Mesenchymal stem cell (in vitro differentiated cells and primary cell): ENCODE measurements around the gene BCORL1.

Source experiments
- DNase-seq: peaks from one replicate; pipeline ENCODE4 v3.0.0-alpha.2; 2013
- H2AFZ ChIP-seq: one replicate; pipeline ENCODE4 v1.6.1; 2013; ENCODE audit warnings: low read depth, mild to moderate bottlenecking, control low read depth, inconsistent platforms, low read length, moderate library complexity
- H2AK5ac ChIP-seq: 2 replicates; pipeline ENCODE4 v1.6.1; 2013; ENCODE audit warnings: low read length, moderate library complexity, mild to moderate bottlenecking, inconsistent platforms; ENCODE audit not compliant: severe bottlenecking
- H2BK120ac ChIP-seq: one replicate; pipeline ENCODE4 v1.6.1; 2013; ENCODE audit warnings: low read depth, mild to moderate bottlenecking, inconsistent platforms, low read length, moderate library complexity
- H2BK12ac ChIP-seq, 2 experiments: one replicate each; pipeline ENCODE4 v1.6.1; 2013; ENCODE audit warnings: inconsistent platforms in 2 of 2, low read length in 2 of 2, mild to moderate bottlenecking in 2 of 2, moderate library complexity in 2 of 2, control low read depth in 1 of 2
- H2BK15ac ChIP-seq: one replicate; pipeline ENCODE4 v1.6.1; 2013; ENCODE audit warnings: mild to moderate bottlenecking, low read depth, inconsistent platforms; ENCODE audit not compliant: poor library complexity, severe bottlenecking
- H2BK5ac ChIP-seq: 2 replicates; pipeline ENCODE4 v1.6.1; 2013; ENCODE audit warnings: low read depth, mild to moderate bottlenecking, low read length, control low read depth, inconsistent platforms; ENCODE audit not compliant: poor library complexity, severe bottlenecking
- H3K14ac ChIP-seq, 2 experiments: one replicate each; pipeline ENCODE4 v1.6.1; 2013; ENCODE audit warnings: inconsistent platforms in 2 of 2, low read length in 2 of 2, control low read depth in 1 of 2, mild to moderate bottlenecking in 1 of 2, moderate library complexity in 1 of 2
- H3K18ac ChIP-seq, 2 experiments: one replicate each; pipeline ENCODE4 v1.6.1; 2013; ENCODE audit warnings: inconsistent platforms in 2 of 2, low read length in 2 of 2, control low read depth in 1 of 2, low read depth in 1 of 2, mild to moderate bottlenecking in 1 of 2
- H3K23ac ChIP-seq, 2 experiments: one replicate each; pipeline ENCODE4 v1.6.1; 2013; ENCODE audit warnings: inconsistent platforms in 2 of 2, low read length in 2 of 2, mild to moderate bottlenecking in 2 of 2, moderate library complexity in 2 of 2, control low read depth in 1 of 2
- H3K27ac ChIP-seq: 2 replicates; pipeline ENCODE4 v1.5.1; 2013; ENCODE audit warnings: mild to moderate bottlenecking, moderate library complexity, low read length, control low read depth, inconsistent platforms; ENCODE audit not compliant: poor library complexity, severe bottlenecking
- H3K27me3 ChIP-seq, 2 experiments: 2 replicates each; pipeline versions ENCODE4 v1.6.1 to v1.7.0; 2013; ENCODE audit warnings: low read length in 2 of 2, mild to moderate bottlenecking in 2 of 2, moderate library complexity in 2 of 2, control low read depth in 1 of 2, inconsistent platforms in 1 of 2; ENCODE audit not compliant: control insufficient read depth in 1 of 2, insufficient read depth in 1 of 2
- H3K36me3 ChIP-seq, 2 experiments: 2 replicates each; pipeline versions ENCODE4 v1.6.1 to v1.7.0; 2013; ENCODE audit warnings: low read length in 2 of 2, control low read depth in 1 of 2, inconsistent platforms in 1 of 2, low read depth in 1 of 2, mild to moderate bottlenecking in 1 of 2; ENCODE audit not compliant: insufficient read depth in 2 of 2, control insufficient read depth in 1 of 2
- H3K4ac ChIP-seq, 2 experiments: one replicate each; pipeline ENCODE4 v1.6.1; 2013; ENCODE audit warnings: inconsistent platforms in 2 of 2, low read length in 2 of 2, mild to moderate bottlenecking in 2 of 2, moderate library complexity in 2 of 2, control low read depth in 1 of 2, low read depth in 1 of 2
- H3K4me1 ChIP-seq: 2 replicates; pipeline ENCODE4 v1.6.1; 2013; ENCODE audit warnings: low read depth, low read length, control low read depth; ENCODE audit not compliant: control insufficient read depth, insufficient read depth
- H3K4me2 ChIP-seq: 2 replicates; pipeline ENCODE4 v1.6.1; 2013; ENCODE audit warnings: low read length, mild to moderate bottlenecking, inconsistent platforms; ENCODE audit not compliant: poor library complexity, severe bottlenecking
- H3K4me3 ChIP-seq, 2 experiments: 2 replicates each; pipeline versions ENCODE4 v1.5.1 to v1.7.0; 2013; ENCODE audit warnings: low read length in 2 of 2, mild to moderate bottlenecking in 2 of 2, control low read depth in 1 of 2, low read depth in 1 of 2; ENCODE audit not compliant: insufficient read depth in 1 of 2
- H3K79me1 ChIP-seq: replicated peaks from 2 replicates; pipeline ENCODE4 v1.6.1; 2013; ENCODE audit warnings: mild to moderate bottlenecking, control low read depth, low read length, inconsistent platforms; ENCODE audit not compliant: poor library complexity, severe bottlenecking
- H3K9ac ChIP-seq: 2 replicates; pipeline ENCODE4 v1.7.0; 2013; ENCODE audit warnings: mild to moderate bottlenecking, low read length, moderate library complexity
- H3K9me3 ChIP-seq: 2 replicates; pipeline ENCODE4 v1.7.0; 2013; ENCODE audit warnings: mild to moderate bottlenecking, low read length; ENCODE audit not compliant: control insufficient read depth
- H4K8ac ChIP-seq: one replicate; pipeline ENCODE4 v1.6.1; 2013; ENCODE audit warnings: inconsistent platforms, mild to moderate bottlenecking, low read length, moderate library complexity
- H4K91ac ChIP-seq: one replicate; pipeline ENCODE4 v1.6.1; 2013; ENCODE audit warnings: mild to moderate bottlenecking, low read length, inconsistent platforms
- WGBS: methylation state at CpG from one replicate; pipeline ENCODE4 v1.1.7; 2013; ENCODE audit warnings: mixed read lengths; 5-methylcytosine and 5-hydroxymethylcytosine counted together

The BCORL1 gene

DNA sequence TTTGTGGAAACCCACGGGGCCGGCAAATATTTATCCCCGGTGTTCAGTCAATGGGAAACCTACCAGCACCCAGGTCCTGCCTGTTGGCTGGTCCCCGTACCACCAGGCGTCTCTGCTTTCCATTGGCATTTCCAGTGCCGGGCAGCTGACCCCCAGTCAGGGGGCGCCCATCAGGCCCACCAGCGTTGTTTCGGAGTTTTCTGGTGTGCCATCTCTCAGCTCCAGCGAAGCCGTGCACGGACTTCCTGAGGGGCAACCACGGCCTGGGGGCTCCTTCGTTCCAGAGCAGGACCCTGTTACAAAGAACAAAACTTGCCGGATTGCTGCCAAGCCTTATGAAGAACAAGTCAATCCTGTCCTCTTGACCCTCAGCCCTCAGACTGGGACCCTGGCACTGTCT is 32.7 kb downstream of the BCORL1 start:
- no peak overlapping the region for H3K9ac ChIP-seq
- peaks cover 16% of the 10 kb centered on the region for H3K79me1 ChIP-seq
- no peak overlapping the region for H3K4me2 ChIP-seq
- DNase-seq = no peak
- no peak overlapping the region for H2AK5ac ChIP-seq
- no peak overlapping the region for H4K91ac ChIP-seq
- H3K18ac ChIP-seq = no peak overlapping the region
- H3K27me3 ChIP-seq = peaks cover 0 to 6% of the 10 kb centered on the region in 2 experiments
- H3K27ac ChIP-seq = no peak overlapping the region
- H2BK120ac ChIP-seq = no peak overlapping the region
- H2BK15ac ChIP-seq = no peak overlapping the region
- H4K8ac ChIP-seq = no peak overlapping the region
- no peak overlapping the region for H3K23ac ChIP-seq
- H2AFZ ChIP-seq = no peak overlapping the region
- H3K9me3 ChIP-seq = no peaks in the 10 kb centered on the region
- H2BK12ac ChIP-seq = no peak overlapping the region
- no peak overlapping the region for H3K4ac ChIP-seq
- H3K36me3 ChIP-seq = peaks cover 44 to 51% of the 10 kb centered on the region in 2 experiments
- H3K14ac ChIP-seq = no peak overlapping the region
- no peaks in the 10 kb centered on the region for H3K4me1 ChIP-seq
- no peak overlapping the region for H3K4me3 ChIP-seq
- 99% methylated on average over 15 of the region's 15 CpGs for WGBS
- no peak overlapping the region for H2BK5ac ChIP-seq

DNA sequence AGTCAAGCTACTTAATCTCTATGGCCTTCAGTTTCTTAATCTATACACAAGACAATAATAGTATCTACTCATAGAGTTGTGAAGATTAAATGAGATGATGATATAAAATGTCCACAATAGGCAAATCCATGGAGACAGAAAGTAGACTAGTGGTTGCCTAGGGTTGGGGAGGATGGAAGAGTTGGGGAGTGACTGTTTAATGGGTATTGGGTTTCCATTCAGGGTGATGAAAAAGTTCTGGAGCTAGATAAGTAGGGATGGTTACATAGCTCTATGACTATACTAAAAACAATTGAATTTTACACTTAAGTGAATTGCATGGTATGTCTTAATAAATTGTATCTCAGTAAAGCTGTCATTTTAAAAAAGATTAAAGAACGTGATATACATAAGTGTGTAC is 35.7 kb downstream of the BCORL1 start:
- Histone ChIP-seq H3K4ac (no peak overlapping the region), H3K9ac (no peak overlapping the region), H3K4me2 (no peak overlapping the region), H3K27me3 (peaks cover 0 to 3% of the 10 kb centered on the region in 2 experiments), H3K4me3 (no peak overlapping the region), H3K4me1 (no peaks in the 10 kb centered on the region), H2AFZ (no peak overlapping the region), H3K23ac (no peak overlapping the region), H3K14ac (no peak overlapping the region), H3K36me3 (peaks cover 52 to 56% of the 10 kb centered on the region in 2 experiments), H3K9me3 (no peaks in the 10 kb centered on the region), H3K27ac (no peak overlapping the region), H2BK5ac (no peak overlapping the region), H3K18ac (no peak overlapping the region), H4K8ac (no peak overlapping the region), H2AK5ac (no peak overlapping the region), H2BK120ac (no peak overlapping the region), H3K79me1 (peaks cover 17% of the 10 kb centered on the region), H2BK12ac (no peak overlapping the region), H4K91ac (no peak overlapping the region), H2BK15ac (no peak overlapping the region)
- WGBS = 95% methylated on average over 1 of the region's 1 CpG
- DNase-seq = no peak

DNA sequence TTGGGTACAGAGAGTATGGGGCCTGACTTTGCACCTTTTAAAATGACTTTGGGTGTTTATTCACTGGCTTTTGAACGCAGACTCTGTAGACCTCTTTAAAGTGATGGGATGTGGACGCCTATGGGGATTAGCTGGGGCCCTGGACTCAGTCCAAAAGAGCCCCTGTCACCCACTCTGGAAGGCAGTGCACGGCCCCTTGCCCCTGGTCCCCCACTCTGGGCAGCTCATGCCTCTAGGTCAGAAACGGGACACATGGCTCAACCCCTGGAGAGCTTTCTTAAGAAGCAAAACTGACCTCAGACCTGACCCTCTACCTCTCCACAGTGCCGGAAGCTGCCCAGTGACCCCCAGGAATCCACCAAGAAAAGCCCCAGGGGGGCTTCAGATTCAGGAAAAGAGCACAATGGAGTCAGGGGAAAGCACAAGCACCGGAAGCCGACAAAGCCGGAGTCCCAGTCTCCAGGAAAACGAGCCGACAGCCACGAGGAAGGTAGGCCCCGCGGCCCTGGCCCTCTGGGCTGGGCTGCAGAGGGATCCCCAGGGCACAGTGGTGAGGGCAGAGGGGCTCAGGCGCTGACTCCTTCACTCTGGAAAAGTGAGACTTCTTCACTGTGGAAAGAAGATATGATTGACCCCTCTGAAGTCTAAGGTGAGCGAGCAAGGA is 38.4 kb downstream of the BCORL1 start:
- 94% methylated on average over 15 of the region's 15 CpGs for WGBS

DNA sequence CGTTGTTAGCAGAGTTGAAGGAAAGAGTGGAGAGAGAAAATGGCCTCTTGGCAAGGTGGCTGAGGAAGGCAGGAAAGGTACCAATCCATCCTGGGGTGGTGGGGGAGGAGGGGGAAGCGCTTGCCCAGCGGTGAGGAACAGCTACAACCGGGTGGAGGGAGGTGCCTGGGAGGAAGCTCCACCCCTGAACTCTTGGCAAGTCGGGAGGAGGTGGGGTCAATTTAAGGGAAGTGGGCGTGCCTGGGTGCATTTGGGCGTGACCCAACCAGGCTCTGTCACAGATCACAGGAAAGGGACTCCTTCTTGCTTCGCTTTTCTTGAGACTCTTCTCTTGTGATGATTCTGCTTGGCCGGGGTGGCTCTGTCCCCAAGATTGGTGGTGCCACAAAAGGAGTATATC is 41.7 kb downstream of the BCORL1 start:
- no peak overlapping the region for H3K27ac ChIP-seq
- no peak overlapping the region for H3K18ac ChIP-seq
- H2BK12ac ChIP-seq = no peak overlapping the region
- H3K4ac ChIP-seq = no peak overlapping the region
- H4K91ac ChIP-seq = no peak overlapping the region
- peaks cover 42 to 55% of the 10 kb centered on the region in 2 experiments for H3K36me3 ChIP-seq
- no peak overlapping the region for H2AFZ ChIP-seq
- peaks cover 3% of the 10 kb centered on the region for H3K4me1 ChIP-seq
- H2AK5ac ChIP-seq = no peak overlapping the region
- DNase-seq = peak; percentile 32
- H3K9me3 ChIP-seq = no peaks in the 10 kb centered on the region
- no peak overlapping the region for H3K23ac ChIP-seq
- no peak overlapping the region for H3K14ac ChIP-seq
- no peak overlapping the region for H2BK5ac ChIP-seq
- H4K8ac ChIP-seq = no peak overlapping the region
- WGBS = 48% methylated on average over 7 of the region's 9 CpGs
- no peak overlapping the region for H3K4me3 ChIP-seq
- H3K27me3 ChIP-seq = no peaks in the 10 kb centered on the region
- H3K9ac ChIP-seq = no peak overlapping the region
- no peak overlapping the region for H2BK15ac ChIP-seq
- no peak overlapping the region for H2BK120ac ChIP-seq
- no peak overlapping the region for H3K4me2 ChIP-seq
- H3K79me1 ChIP-seq = peaks cover 8% of the 10 kb centered on the region

More for the DNA sequence above, 38.4 kb downstream of the BCORL1 start:
- Histone ChIP-seq H4K8ac (no peak overlapping the region), H2BK15ac (no peak overlapping the region), H3K4me2 (no peak overlapping the region), H3K27ac (no peak overlapping the region), H3K18ac (no peak overlapping the region), H2BK120ac (no peak overlapping the region), H2AFZ (no peak overlapping the region), H3K27me3 (no peaks in the 10 kb centered on the region), H3K9me3 (no peaks in the 10 kb centered on the region), H3K79me1 (peaks cover 11% of the 10 kb centered on the region), H3K14ac (no peak overlapping the region), H2BK5ac (no peak overlapping the region), H3K4ac (no peak overlapping the region), H3K23ac (no peak overlapping the region), H4K91ac (no peak overlapping the region), H3K36me3 (peaks cover 41 to 50% of the 10 kb centered on the region in 2 experiments), H3K9ac (no peak overlapping the region), H3K4me1 (peaks cover 3% of the 10 kb centered on the region), H2BK12ac (no peak overlapping the region), H3K4me3 (no peak overlapping the region), H2AK5ac (no peak overlapping the region)
- no peak for DNase-seq
